Measurements from ENCODE around the gene ARHGEF16.

- TF ChIP-seq CTCF (IDR thresholded peaks at IDR 0.05) (no peak), ZSCAN18 (CRISPR knock-in tag; IDR thresholded peaks at IDR 0.05) (no peak), ETV6 (CRISPR knock-in tag; IDR thresholded peaks at IDR 0.05) (no peak)
Observed at GRCh38 chr1:3465091-3465934, 10.8 kb downstream of the ARHGEF16 start.

All from WTC11 (cell line).